H1 (cell line): Measurements from ENCODE around the gene PDE9A. TPM values are rescaled to one million over a fixed set of nuclear protein-coding genes. Genes with fewer than 3 reads are reported as not detected.
A peak's percentile ranks its signal among the peaks of the same experiment; 100 is the strongest.

Experiments used
- CTCF ChIA-PET: fragments of 300-600 bp; sonication (Branson Sonifier 250); formaldehyde crosslinking; loops from one replicate; lab custom pipeline; 2021; ENCODE audit not compliant: partially characterized antibody; lab: Charles Lee
- POLR2A ChIA-PET: fragments of 300-600 bp; sonication (Branson Sonifier 250); formaldehyde crosslinking; loops from one replicate; lab custom pipeline; 2021; ENCODE audit warnings: inconsistent platforms; ENCODE audit not compliant: partially characterized antibody; lab: Charles Lee
- DNase-seq, 2 experiments: peaks; one replicate each; pipeline versions ENCODE4 v3.0.0 to v3.0.0-alpha.2; 2010 to 2022; ENCODE audit warnings: low spot score in 2 of 2, low read depth in 1 of 2, mixed read lengths in 1 of 2
- FAIRE-seq: peaks from 2 replicates; lab custom pipeline; 2011; peaks lifted over from hg19 to GRCh38; lab: Jason Lieb, UNC
- H2AFZ ChIP-seq: 2 replicates; pipeline ENCODE4 v1.8.1; 2012; ENCODE audit warnings: low read length, inconsistent platforms
- H2AK5ac ChIP-seq: 2 replicates; pipeline ENCODE4 v1.6.1; 2013; ENCODE audit warnings: low read depth, low read length
- H2BK120ac ChIP-seq: replicated peaks from 2 replicates; pipeline ENCODE3; 2013; ENCODE audit warnings: low read depth, low read length, inconsistent platforms
- H2BK12ac ChIP-seq: 2 replicates; pipeline ENCODE4 v1.6.1; 2013; ENCODE audit warnings: low read depth, low read length
- H2BK15ac ChIP-seq: 2 replicates; pipeline ENCODE4 v1.6.1; 2013; ENCODE audit warnings: low read length
- H2BK20ac ChIP-seq: 2 replicates; pipeline ENCODE4 v1.6.1; 2013; ENCODE audit warnings: low read length
- H2BK5ac ChIP-seq: 2 replicates; pipeline ENCODE4 v1.6.1; 2013; ENCODE audit warnings: low read depth, low read length
- H3K14ac ChIP-seq: 2 replicates; pipeline ENCODE4 v1.6.1; 2013; ENCODE audit warnings: inconsistent platforms; ENCODE audit not compliant: insufficient read length
- H3K18ac ChIP-seq: 2 replicates; pipeline ENCODE4 v1.6.1; 2013; ENCODE audit warnings: low read length; ENCODE audit errors: extremely low read depth
- H3K23ac ChIP-seq: 2 replicates; pipeline ENCODE4 v1.6.1; 2013; ENCODE audit warnings: inconsistent platforms; ENCODE audit not compliant: insufficient read length
- H3K23me2 ChIP-seq: 2 replicates; pipeline ENCODE4 v1.6.1; 2013; ENCODE audit warnings: low read depth, low read length
- H3K27ac ChIP-seq: 2 replicates; pipeline ENCODE4 v1.6.1; 2011; ENCODE audit warnings: low read depth, low read length, inconsistent platforms
- H3K27me3 ChIP-seq, 4 experiments: replicated peaks in 1 of 4; 1 replicate in 1 of 4; 2 replicates in 3 of 4; pipeline versions ENCODE4 v1.6.1 to v1.8.1; 2011 to 2013; ENCODE audit warnings: low read length in 3 of 4, mild to moderate bottlenecking in 3 of 4, inconsistent platforms in 2 of 4, mixed read lengths in 2 of 4, moderate library complexity in 1 of 4; ENCODE audit not compliant: control insufficient read depth in 3 of 4, insufficient read depth in 3 of 4; ENCODE audit errors: extremely low read depth in 1 of 4
- H3K36me3 ChIP-seq, 4 experiments: 2 replicates each; pipeline versions ENCODE4 v1.6.1 to v1.8.1; 2011 to 2013; ENCODE audit warnings: mild to moderate bottlenecking in 4 of 4, low read length in 3 of 4, moderate library complexity in 2 of 4, control low read depth in 1 of 4, inconsistent platforms in 1 of 4; ENCODE audit not compliant: insufficient read depth in 4 of 4, control insufficient read depth in 2 of 4
- H3K4ac ChIP-seq: replicated peaks from 2 replicates; pipeline ENCODE3; 2013; ENCODE audit warnings: low read length, low read depth, mixed read lengths, inconsistent platforms; ENCODE audit not compliant: insufficient read length
- H3K4me1 ChIP-seq, 4 experiments: replicated peaks in 1 of 4; 1 replicate in 1 of 4; 2 replicates in 3 of 4; pipeline versions ENCODE4 v1.6.1 to v1.8.1; 2011 to 2013; ENCODE audit warnings: low read length in 3 of 4, inconsistent platforms in 2 of 4, mixed read lengths in 1 of 4; ENCODE audit not compliant: insufficient read depth in 4 of 4, control insufficient read depth in 3 of 4
- H3K4me2 ChIP-seq, 2 experiments: 2 replicates each; pipeline versions ENCODE4 v1.6.1 to v1.8.1; 2011 to 2013; ENCODE audit warnings: low read depth in 2 of 2, low read length in 2 of 2, control low read depth in 1 of 2, inconsistent platforms in 1 of 2, mild to moderate bottlenecking in 1 of 2; ENCODE audit not compliant: insufficient read depth in 1 of 2
- H3K4me3 ChIP-seq, 4 experiments: fragments of 200-600, 300-600 bp in 1 of 4; sonication (generic), shearing (Covaris generic), sonication (Bioruptor Twin) in 1 of 4; 2 replicates each; pipeline versions ENCODE4 v1.5.1 to v1.8.1; 2011 to 2016; ENCODE audit warnings: low read length in 4 of 4, low read depth in 3 of 4, control low read depth in 2 of 4, inconsistent platforms in 2 of 4, mild to moderate bottlenecking in 2 of 4, mixed read lengths in 1 of 4, moderate library complexity in 1 of 4; ENCODE audit not compliant: insufficient read depth in 2 of 4; ENCODE audit errors: extremely low read depth in 1 of 4
- H3K56ac ChIP-seq: replicated peaks from 2 replicates; pipeline ENCODE3; 2013; ENCODE audit warnings: low read depth, mild to moderate bottlenecking, mixed read lengths, low read length, inconsistent platforms; ENCODE audit not compliant: insufficient read length
- H3K79me1 ChIP-seq: 2 replicates; pipeline ENCODE4 v1.6.1; 2013; ENCODE audit warnings: low read depth, low read length, control low read depth
- H3K79me2 ChIP-seq, 2 experiments: 2 replicates each; pipeline versions ENCODE4 v1.6.1 to v1.8.1; 2012 to 2013; ENCODE audit warnings: low read length in 2 of 2, mild to moderate bottlenecking in 2 of 2, inconsistent platforms in 1 of 2; ENCODE audit not compliant: insufficient read depth in 2 of 2, control insufficient read depth in 1 of 2
- H3K9ac ChIP-seq, 4 experiments: replicated peaks in 1 of 4; 1 replicate in 1 of 4; 2 replicates in 3 of 4; pipeline versions ENCODE4 v1.6.1 to v1.8.1; 2011 to 2013; ENCODE audit warnings: low read depth in 3 of 4, low read length in 3 of 4, control low read depth in 2 of 4, mild to moderate bottlenecking in 2 of 4, moderate library complexity in 2 of 4, inconsistent platforms in 1 of 4; ENCODE audit errors: extremely low read depth in 1 of 4
- H3K9me3 ChIP-seq, 2 experiments: 2 replicates each; pipeline versions ENCODE4 v1.6.1 to v1.8.1; 2012 to 2013; ENCODE audit warnings: mild to moderate bottlenecking in 2 of 2, moderate library complexity in 2 of 2, control low read depth in 1 of 2, inconsistent platforms in 1 of 2, low read depth in 1 of 2, low read length in 1 of 2, mixed read lengths in 1 of 2; ENCODE audit not compliant: insufficient read depth in 2 of 2
- H4K20me1 ChIP-seq, 2 experiments: replicated peaks in 1 of 2; 2 replicates each; pipeline versions ENCODE3 to v1.8.1; 2011 to 2013; ENCODE audit warnings: inconsistent platforms in 2 of 2, low read length in 2 of 2, mild to moderate bottlenecking in 1 of 2; ENCODE audit not compliant: insufficient read depth in 2 of 2, control insufficient read depth in 1 of 2
- H4K5ac ChIP-seq: 2 replicates; pipeline ENCODE4 v1.6.1; 2013; ENCODE audit warnings: low read length, low read depth, mixed read lengths, inconsistent platforms; ENCODE audit not compliant: insufficient read length
- H4K8ac ChIP-seq: 2 replicates; pipeline ENCODE4 v1.8.0; 2013; ENCODE audit warnings: mild to moderate bottlenecking, moderate library complexity, low read length, inconsistent platforms; ENCODE audit not compliant: insufficient read depth; ENCODE audit errors: extremely low read depth
- H4K91ac ChIP-seq: replicated peaks from 2 replicates; pipeline ENCODE3; 2013; ENCODE audit warnings: low read length, mixed read lengths, inconsistent platforms; ENCODE audit not compliant: insufficient read length
- CEBPB ChIP-seq: IDR thresholded peaks from 2 replicates; pipeline ENCODE4 v1.6.1; 2012; ENCODE audit warnings: low read depth, low read length
- CHD2 ChIP-seq: IDR thresholded peaks from 2 replicates; pipeline ENCODE4 v1.6.1; 2012; ENCODE audit warnings: low read length, improper control_type of control experiment
- HDAC2 ChIP-seq, 2 experiments: fragments of 300-600 bp in 1 of 2; sonication (generic) in 1 of 2; IDR thresholded peaks; 2 replicates each; pipeline ENCODE4 v1.6.1; 2011 to 2012; ENCODE audit warnings: low read depth in 2 of 2, low read length in 2 of 2, mild to moderate bottlenecking in 2 of 2, moderate library complexity in 2 of 2, borderline replicate concordance in 1 of 2, inconsistent platforms in 1 of 2
- KDM1A ChIP-seq: fragments of 200-600, 300-600 bp; sonication (generic); IDR thresholded peaks from 2 replicates; pipeline ENCODE4 v1.7.1; 2016; ENCODE audit warnings: mild to moderate bottlenecking, low read length, borderline replicate concordance
- RXRA ChIP-seq: IDR thresholded peaks from 2 replicates; pipeline ENCODE4 v1.6.1; 2011; ENCODE audit warnings: low read depth, mild to moderate bottlenecking, low read length, moderate library complexity; ENCODE audit not compliant: insufficient read depth
- SIN3A ChIP-seq, 2 experiments: IDR thresholded peaks in 1 of 2; conservative IDR thresholded peaks in 1 of 2; 2 replicates each; pipeline ENCODE4 v1.6.1; 2011 to 2012; ENCODE audit warnings: low read length in 2 of 2, improper control_type of control experiment in 1 of 2, low read depth in 1 of 2, mild to moderate bottlenecking in 1 of 2
- SIRT6 ChIP-seq: IDR thresholded peaks from one replicate; pipeline ENCODE4 v1.7.1; 2012; ENCODE audit warnings: low read length, inconsistent platforms
- SIX5 ChIP-seq: IDR thresholded peaks from 2 replicates; pipeline ENCODE4 v1.6.1; 2011; ENCODE audit warnings: mild to moderate bottlenecking, low read depth, low read length
- SP1 ChIP-seq: IDR thresholded peaks from 2 replicates; pipeline ENCODE4 v1.6.1; 2011; ENCODE audit warnings: low read depth, low read length
- SRF ChIP-seq: IDR thresholded peaks from 2 replicates; pipeline ENCODE4 v1.6.1; 2011; ENCODE audit warnings: mild to moderate bottlenecking, low read depth, low read length, moderate library complexity
- WGBS, 2 experiments: shearing (Covaris generic) in 1 of 2; methylation state at CpG; one replicate each; pipeline versions ENCODE4 v1.1.6 to v1.1.7; 2013 to 2015; ENCODE audit warnings: low lambda C conversion rate in 2 of 2, mixed read lengths in 2 of 2, inconsistent platforms in 1 of 2, low coverage in 1 of 2, missing lambda C conversion rate in 1 of 2; ENCODE audit not compliant: insufficient replicate concordance in 2 of 2, insufficient coverage in 1 of 2, insufficient read length in 1 of 2; ENCODE audit errors: extremely low coverage in 1 of 2, missing lambda C conversion rate in 1 of 2; 5-methylcytosine and 5-hydroxymethylcytosine counted together
- polyA plus RNA-seq, 7 experiments: library from polyadenylated mRNA; depleted of rRNA in 3 of 7; stranded (reverse) in 5 of 7; unstranded in 2 of 7; fragments of >200 nt in 5 of 7; fragments of 200-250 nt in 2 of 7; gene quantifications; 1 replicate in 5 of 7; 2 replicates in 1 of 7; 4 replicates in 1 of 7; pipeline versions ENCODE4 v1.2.1 to v1.2.3, GENCODE V29; 2011 to 2013; ENCODE audit warnings: missing spikeins in 2 of 7, mixed read lengths in 2 of 7
- total RNA-seq: library from RNA; stranded (reverse); fragmentation: NEBNext Ultra II Directional; extraction: Animal tissue kit (Norgen Biotek cat#: 25700); gene quantifications from 2 replicates; pipeline ENCODE4 v1.2.1, GENCODE V29; 2021
- TF ChIP-seq, protein P1 (sequence below): IDR thresholded peaks from 2 replicates; pipeline ENCODE4 v1.6.1; 2012; ENCODE audit warnings: inconsistent platforms

The PDE9A gene
- total and polyA plus RNA-seq, 2 of the 8 experiments (the other 6 are each of a cell fraction or from before 2014, with no cell fraction given), result 39.2 to 45.9 TPM

DNA sequence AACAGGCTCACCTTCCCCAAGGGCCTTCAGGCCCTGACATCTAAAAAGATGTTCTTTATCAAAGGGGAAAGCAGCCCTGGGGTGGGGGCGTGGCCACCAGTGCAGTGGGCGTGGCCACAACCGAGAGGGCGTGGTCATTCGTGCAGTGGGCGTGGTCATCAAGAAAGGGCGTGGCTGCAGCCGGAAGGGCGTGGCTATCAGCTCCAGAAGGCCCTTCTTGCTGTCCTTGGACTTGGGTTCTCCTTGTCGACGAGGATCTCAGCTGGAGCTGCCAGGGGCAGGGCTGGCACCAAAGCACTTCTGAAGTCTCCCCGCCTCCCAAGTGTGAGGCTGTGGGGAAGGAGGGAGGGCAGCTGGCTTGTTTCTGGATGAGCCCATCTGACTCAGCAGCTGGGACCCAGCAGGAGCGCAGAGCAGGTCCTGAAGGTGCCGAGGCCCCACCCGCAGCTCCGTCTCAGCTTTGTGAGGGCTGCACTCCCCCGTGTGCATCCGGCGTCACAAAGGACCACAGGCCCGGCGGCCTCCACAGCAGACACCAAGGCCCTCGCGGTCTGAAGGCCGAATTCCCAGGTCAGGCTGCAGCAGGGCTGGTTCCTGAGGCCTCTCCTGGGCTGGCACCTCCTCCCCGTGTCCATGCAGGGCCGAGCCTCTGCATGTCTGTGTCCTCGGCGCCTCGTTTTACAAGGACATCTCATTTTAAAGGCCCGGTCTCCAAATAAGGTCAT lies 12.8 kb downstream of the PDE9A start:
- H3K9me3 ChIP-seq, result peaks cover 0 to 3% of the 10 kb centered on the region in 2 experiments; a peak in 1 of 4 replicates
- POLR2A ChIA-PET, result interaction anchor here (0.6 to 1.3 kb wide), 2 partner anchors 12 to 690 kb away, joined by 4 to 5 read pairs; no protein-coding TSS in a partner anchor
- TF ChIP-seq CHD2, result no peak
- TF ChIP-seq SIRT6, result no peak
- TF ChIP-seq SRF, result no peak
- TF ChIP-seq SIN3A (conservative IDR thresholded peaks at IDR 0.05 in 1 of 2, IDR thresholded peaks at IDR 0.05 in 1 of 2; ENCODE audit: low read depth in 1 of 2, low read length in 2 of 2), result 0 out of 4 replicates have a peak, but pooled peaks of 1 of the 2 experiments have one; percentile 47
- TF ChIP-seq RXRA, result no peak
- TF ChIP-seq, protein P1, sequence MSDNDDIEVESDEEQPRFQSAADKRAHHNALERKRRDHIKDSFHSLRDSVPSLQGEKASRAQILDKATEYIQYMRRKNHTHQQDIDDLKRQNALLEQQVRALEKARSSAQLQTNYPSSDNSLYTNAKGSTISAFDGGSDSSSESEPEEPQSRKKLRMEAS, result no peak
- no peak for TF ChIP-seq SIX5
- no peak for TF ChIP-seq KDM1A
- no peak for TF ChIP-seq HDAC2 (IDR thresholded peaks at IDR 0.05; ENCODE audit: borderline replicate concordance in 1 of 2, low read depth in 2 of 2, low read length in 2 of 2)
- TF ChIP-seq CEBPB, result no peak
- TF ChIP-seq SP1, result 0 out of 2 replicates have a peak, but pooled peaks have one; percentile 25

More for the DNA sequence above, 12.8 kb downstream of the PDE9A start:
- Histone ChIP-seq H3K23me2 (peaks cover 20% of the 10 kb centered on the region), H3K23ac (no peak overlapping the region), H3K27ac (no peak overlapping the region), H2BK12ac (no peak overlapping the region), H3K79me1 (peaks cover 32% of the 10 kb centered on the region), H2AFZ (no peak overlapping the region), H3K14ac (no peak overlapping the region), H2BK5ac (no peak overlapping the region), H3K27me3 (no peaks in the 10 kb centered on the region; a peak in 1 of 7 replicates), H2AK5ac (peak overlapping the region; percentile 16; the same call in 1 of the 2 replicates), H3K56ac (no peak overlapping the region), H3K9ac (no peak overlapping the region), H3K4me2 (no peak overlapping the region), H2BK20ac (no peak overlapping the region; the same call in 1 of the 2 replicates), H4K5ac (no peak overlapping the region), H4K20me1 (peaks cover 22 to 62% of the 10 kb centered on the region in 2 experiments), H2BK15ac (peak overlapping the region; percentile 48; the same call in 1 of the 2 replicates), H3K18ac (no peak overlapping the region), H2BK120ac (no peak overlapping the region), H3K4me1 (peaks cover 0 to 33% (median 14%) of the 10 kb centered on the region in 4 experiments; a peak in 5 of 7 replicates), H3K4ac (no peak overlapping the region), H4K8ac (peak overlapping the region; percentile 85), H4K91ac (no peak overlapping the region), H3K36me3 (peaks cover 5 to 21% (median 11%) of the 10 kb centered on the region in 4 experiments; a peak in 6 of 8 replicates), H3K79me2 (peaks cover 4 to 46% of the 10 kb centered on the region in 2 experiments; a peak in 3 of 4 replicates), H3K4me3 (no peak overlapping the region)
- CTCF ChIA-PET, result interaction anchor here (0.9 to 2.0 kb wide), 4 partner anchors 11 to 28 kb away, joined by 3 to 16 read pairs (median 4); no protein-coding TSS in a partner anchor
- DNase-seq, result peak in 1 of 2 experiments; percentile 86
- 88% methylated on average over 29 of the region's 30 CpGs; no CpG with 5 or more reads in 1 of the 2 experiments for WGBS, 2 experiments
- FAIRE-seq, result peak; percentile 19
